IgD-negative memory B cell (primary cell): ENCODE measurements around the gene ACBD7. TPM values are rescaled to one million over a fixed set of nuclear protein-coding genes. Genes with fewer than 3 reads are reported as not detected.

Experiments used
- H3K27ac Mint-ChIP-seq, 3 donors: one replicate each; pipeline ENCODE4 v1.8.0; 2020 to 2022; ENCODE audit warnings: mild to moderate bottlenecking in 3 of 3, mixed read lengths in 3 of 3, moderate library complexity in 1 of 3
- H3K27me3 Mint-ChIP-seq: one replicate; pipeline ENCODE4 v1.8.0; 2021; ENCODE audit warnings: mixed read lengths
- H3K36me3 Mint-ChIP-seq: one replicate; pipeline ENCODE4 v1.8.0; 2020; ENCODE audit warnings: mild to moderate bottlenecking, mixed read lengths
- H3K4me1 Mint-ChIP-seq, 3 donors: one replicate each; pipeline ENCODE4 v1.8.0; 2020 to 2022; ENCODE audit warnings: mixed read lengths in 3 of 3, mild to moderate bottlenecking in 1 of 3
- H3K4me3 Mint-ChIP-seq, 4 donors: one replicate each; pipeline ENCODE4 v1.8.0; 2020 to 2022; ENCODE audit warnings: mild to moderate bottlenecking in 4 of 4, mixed read lengths in 4 of 4, moderate library complexity in 3 of 4
- H3K9me3 Mint-ChIP-seq, 3 donors: one replicate each; pipeline ENCODE4 v1.8.0; 2020 to 2021; ENCODE audit warnings: mixed read lengths in 3 of 3, mild to moderate bottlenecking in 1 of 3
- polyA plus RNA-seq: library from polyadenylated mRNA; unstranded; fragments of 300-500 nt; fragmentation: Illumina TruSeq; gene quantifications from one replicate; pipeline ENCODE4 v1.2.3, GENCODE V29; 2021

Gene ACBD7
- polyA plus RNA-seq: not detected

GRCh38 chr10:15088428-15089261 is at the start of gene ACBD7:
TSS of gene ACBD7 (minus strand) at chr10:15088776. CDS start at chr10:15088728, 48 bp downstream.
- Mint-ChIP-seq H3K4me1 (peaks cover 0 to 7% (median 3%) of the 10 kb centered on the region in 3 donors), H3K36me3 (peaks cover 2% of the 10 kb centered on the region), H3K4me3 (peak within 1 kb of the TSS; percentile 62 to 90 (median 83)), H3K27me3 (no peaks in the 10 kb centered on the region), H3K9me3 (no peaks in the 10 kb centered on the region), H3K27ac (peak within 1 kb of the TSS in 1 of 3 donors; percentile 5)

- peaks cover 14% of the 10 kb centered on the region for H3K36me3 Mint-ChIP-seq
- peaks cover 2% of the 10 kb centered on the region for H3K27me3 Mint-ChIP-seq
- peaks cover 13 to 20% (median 16%) of the 10 kb centered on the region in 3 donors for H3K4me1 Mint-ChIP-seq
- no peak overlapping the region for H3K4me3 Mint-ChIP-seq
- peak overlapping the region in 1 of 3 donors; percentile 64 for H3K27ac Mint-ChIP-seq
- H3K9me3 Mint-ChIP-seq: no peaks in the 10 kb centered on the region
These were observed 49.1 kb upstream of the ACBD7 start for GRCh38 chr10:15137636-15138035.

- Mint-ChIP-seq H3K27ac (peak overlapping the region in 1 of 3 donors; percentile 64), H3K9me3 (no peaks in the 10 kb centered on the region), H3K27me3 (peaks cover 2% of the 10 kb centered on the region), H3K4me3 (no peak overlapping the region), H3K36me3 (peaks cover 14% of the 10 kb centered on the region), H3K4me1 (peaks cover 13 to 15% (median 14%) of the 10 kb centered on the region in 3 donors)
These were observed 48.4 kb upstream of the ACBD7 start for GRCh38 chr10:15137036-15137359.

GRCh38 chr10:15136129-15137035 is 47.8 kb upstream of the ACBD7 start:
- Mint-ChIP-seq H3K27ac (no peak overlapping the region), H3K4me3 (no peak overlapping the region), H3K27me3 (peaks cover 2% of the 10 kb centered on the region), H3K4me1 (peaks cover 6 to 9% (median 9%) of the 10 kb centered on the region in 3 donors), H3K36me3 (peaks cover 13% of the 10 kb centered on the region), H3K9me3 (no peaks in the 10 kb centered on the region)

- no peaks in the 10 kb centered on the region for H3K4me1 Mint-ChIP-seq
- H3K9me3 Mint-ChIP-seq: no peaks in the 10 kb centered on the region
- no peak overlapping the region for H3K4me3 Mint-ChIP-seq
- peaks cover 28% of the 10 kb centered on the region for H3K36me3 Mint-ChIP-seq
- H3K27ac Mint-ChIP-seq: no peak overlapping the region
- no peaks in the 10 kb centered on the region for H3K27me3 Mint-ChIP-seq
These were observed 42.8 kb upstream of the ACBD7 start for GRCh38 chr10:15131330-15131729.

- H3K4me1 Mint-ChIP-seq: no peaks in the 10 kb centered on the region
- peaks cover 18% of the 10 kb centered on the region for H3K36me3 Mint-ChIP-seq
- H3K27me3 Mint-ChIP-seq: no peaks in the 10 kb centered on the region
- no peaks in the 10 kb centered on the region for H3K9me3 Mint-ChIP-seq
- no peak overlapping the region for H3K27ac Mint-ChIP-seq
- H3K4me3 Mint-ChIP-seq: no peak overlapping the region
These were observed 36.3 kb upstream of the ACBD7 start for GRCh38 chr10:15124908-15125307.

- Mint-ChIP-seq H3K27me3 (no peaks in the 10 kb centered on the region), H3K36me3 (peaks cover 18% of the 10 kb centered on the region), H3K4me3 (no peak overlapping the region), H3K27ac (peak overlapping the region in 1 of 3 donors; percentile 93), H3K4me1 (peaks cover 0 to 2% (median 0%) of the 10 kb centered on the region in 3 donors), H3K9me3 (no peaks in the 10 kb centered on the region)
These were observed 35.6 kb upstream of the ACBD7 start for GRCh38 chr10:15124190-15124589.

GRCh38 chr10:15123749-15124184 is 35.2 kb upstream of the ACBD7 start:
- H3K27ac Mint-ChIP-seq: peak overlapping the region in 1 of 3 donors; percentile 93
- no peak overlapping the region for H3K4me3 Mint-ChIP-seq

GRCh38 chr10:15122477-15123030 is 34.0 kb upstream of the ACBD7 start:
- Mint-ChIP-seq H3K9me3 (no peaks in the 10 kb centered on the region), H3K27me3 (no peaks in the 10 kb centered on the region), H3K36me3 (peaks cover 14% of the 10 kb centered on the region), H3K4me1 (peaks cover 0 to 3% (median 3%) of the 10 kb centered on the region in 3 donors), H3K27ac (peak overlapping the region in 1 of 3 donors; percentile 31), H3K4me3 (no peak overlapping the region)

More at GRCh38 chr10:15123749-15124184, 35.2 kb upstream of the ACBD7 start:
- no peaks in the 10 kb centered on the region for H3K9me3 Mint-ChIP-seq
- peaks cover 0 to 3% (median 2%) of the 10 kb centered on the region in 3 donors for H3K4me1 Mint-ChIP-seq
- no peaks in the 10 kb centered on the region for H3K27me3 Mint-ChIP-seq
- peaks cover 18% of the 10 kb centered on the region for H3K36me3 Mint-ChIP-seq

GRCh38 chr10:15121707-15122106 is 33.1 kb upstream of the ACBD7 start:
- H3K9me3 Mint-ChIP-seq: no peaks in the 10 kb centered on the region
- H3K36me3 Mint-ChIP-seq: peaks cover 14% of the 10 kb centered on the region
- H3K27ac Mint-ChIP-seq: no peak overlapping the region
- peaks cover 0 to 3% (median 3%) of the 10 kb centered on the region in 3 donors for H3K4me1 Mint-ChIP-seq
- no peak overlapping the region for H3K4me3 Mint-ChIP-seq
- H3K27me3 Mint-ChIP-seq: no peaks in the 10 kb centered on the region

- Mint-ChIP-seq H3K36me3 (peaks cover 13% of the 10 kb centered on the region), H3K27ac (no peak overlapping the region), H3K4me1 (peaks cover 3% of the 10 kb centered on the region in 3 donors), H3K4me3 (no peak overlapping the region), H3K9me3 (no peaks in the 10 kb centered on the region), H3K27me3 (no peaks in the 10 kb centered on the region)
These were observed 31.9 kb upstream of the ACBD7 start for GRCh38 chr10:15120523-15120922.

GRCh38 chr10:15118615-15119014 is 30.0 kb upstream of the ACBD7 start:
- H3K27me3 Mint-ChIP-seq: no peaks in the 10 kb centered on the region
- no peak overlapping the region for H3K27ac Mint-ChIP-seq
- H3K36me3 Mint-ChIP-seq: peaks cover 17% of the 10 kb centered on the region
- no peaks in the 10 kb centered on the region for H3K9me3 Mint-ChIP-seq
- H3K4me1 Mint-ChIP-seq: peaks cover 3% of the 10 kb centered on the region in 3 donors
- no peak overlapping the region for H3K4me3 Mint-ChIP-seq

GRCh38 chr10:15116225-15116624 is 27.6 kb upstream of the ACBD7 start:
- peaks cover 3% of the 10 kb centered on the region in 3 donors for H3K4me1 Mint-ChIP-seq
- H3K36me3 Mint-ChIP-seq: peaks cover 20% of the 10 kb centered on the region
- H3K4me3 Mint-ChIP-seq: no peak overlapping the region
- H3K27me3 Mint-ChIP-seq: no peaks in the 10 kb centered on the region
- no peaks in the 10 kb centered on the region for H3K9me3 Mint-ChIP-seq
- H3K27ac Mint-ChIP-seq: no peak overlapping the region

GRCh38 chr10:15113766-15114165 is 25.2 kb upstream of the ACBD7 start:
- H3K27ac Mint-ChIP-seq: no peak overlapping the region
- H3K4me1 Mint-ChIP-seq: peaks cover 0 to 3% (median 1%) of the 10 kb centered on the region in 3 donors
- peaks cover 15% of the 10 kb centered on the region for H3K36me3 Mint-ChIP-seq
- no peaks in the 10 kb centered on the region for H3K27me3 Mint-ChIP-seq
- no peaks in the 10 kb centered on the region for H3K9me3 Mint-ChIP-seq
- H3K4me3 Mint-ChIP-seq: no peak overlapping the region

- no peak overlapping the region for H3K27ac Mint-ChIP-seq
- peaks cover 15% of the 10 kb centered on the region for H3K36me3 Mint-ChIP-seq
- no peaks in the 10 kb centered on the region for H3K27me3 Mint-ChIP-seq
- no peak overlapping the region for H3K4me3 Mint-ChIP-seq
- H3K4me1 Mint-ChIP-seq: peaks cover 0 to 3% (median 0%) of the 10 kb centered on the region in 3 donors
- no peaks in the 10 kb centered on the region for H3K9me3 Mint-ChIP-seq
These were observed 24.1 kb upstream of the ACBD7 start for GRCh38 chr10:15112657-15113056.
